NCI-H69 (cell line): ENCODE results near the gene CCBE1.

ENCODE experiments used
- DNase-seq: peaks from one replicate; lab custom pipeline; 2025; lab: John Stamatoyannopoulos, UW

CCBE1 gene

GRCh38 chr18:59619816-59620215 is 77.4 kb downstream of the CCBE1 start:
- DNase-seq, result peak; percentile 59

- peak; percentile 95 for DNase-seq
Measured at GRCh38 chr18:59617468-59617932, 79.7 kb downstream of the CCBE1 start.

- peak; percentile 74 for DNase-seq
Measured at GRCh38 chr18:59616501-59616900, 80.7 kb downstream of the CCBE1 start.

GRCh38 chr18:59613903-59614302 is 83.3 kb downstream of the CCBE1 start:
- DNase-seq, result no peak

- peak; percentile 47 for DNase-seq
Measured at GRCh38 chr18:59612381-59612780, 84.8 kb downstream of the CCBE1 start.

GRCh38 chr18:59610546-59611140 is 86.6 kb downstream of the CCBE1 start:
- DNase-seq, result peak; percentile 93

GRCh38 chr18:59609654-59610053 is 87.6 kb downstream of the CCBE1 start:
- DNase-seq, result no peak

- DNase-seq, result no peak
Measured at GRCh38 chr18:59607471-59607870, 89.8 kb downstream of the CCBE1 start.

GRCh38 chr18:59607078-59607379 is 90.2 kb downstream of the CCBE1 start:
- no peak for DNase-seq

GRCh38 chr18:59606193-59607077 is 90.8 kb downstream of the CCBE1 start:
- DNase-seq, result no peak

- no peak for DNase-seq
Measured at GRCh38 chr18:59605633-59606192, 91.5 kb downstream of the CCBE1 start.

GRCh38 chr18:59604877-59605276 is 92.3 kb downstream of the CCBE1 start:
- peak; percentile 57 for DNase-seq

- no peak for DNase-seq
Measured at GRCh38 chr18:59597049-59597448, 100.2 kb downstream of the CCBE1 start.

GRCh38 chr18:59593291-59593717 is 103.9 kb downstream of the CCBE1 start:
- no peak for DNase-seq

GRCh38 chr18:59592624-59593023 is 104.6 kb downstream of the CCBE1 start:
- DNase-seq, result no peak

- DNase-seq, result no peak
Measured at GRCh38 chr18:59582395-59582794, 114.8 kb downstream of the CCBE1 start.

- DNase-seq, result no peak
Measured at GRCh38 chr18:59579509-59579908, 117.7 kb downstream of the CCBE1 start.

- no peak for DNase-seq
Measured at GRCh38 chr18:59577386-59577655, 119.9 kb downstream of the CCBE1 start.

GRCh38 chr18:59576541-59577385 is 120.5 kb downstream of the CCBE1 start:
- DNase-seq, result peak; percentile 68

- peak; percentile 55 for DNase-seq
Measured at GRCh38 chr18:59575995-59576394, 121.2 kb downstream of the CCBE1 start.

GRCh38 chr18:59573962-59574361 is 123.3 kb downstream of the CCBE1 start:
- no peak for DNase-seq

- no peak for DNase-seq
Measured at GRCh38 chr18:59571902-59572301, 125.3 kb downstream of the CCBE1 start.
